Tibial nerve (tissue), 3 donors: ENCODE results near the gene LAMP1.

ENCODE experiments used
- POLR2A ChIP-seq, 2 donors: fragments of 450-650 bp; IDR thresholded peaks; one replicate each; pipeline ENCODE4 v1.6.1; 2017; ENCODE audit warnings: antibody characterized with exemption in 2 of 2, mild to moderate bottlenecking in 2 of 2, moderate library complexity in 2 of 2
- TF ChIP-seq, protein P1 (sequence below), 5 experiments: fragments of 200-600 bp in 3 of 5; fragments of 450-650 bp in 2 of 5; sonication (generic) in 3 of 5; IDR thresholded peaks; one replicate each; pipeline ENCODE4 v1.5.1; 2016 to 2019; ENCODE audit warnings: antibody characterized with exemption in 5 of 5, mild to moderate bottlenecking in 3 of 5, moderate library complexity in 2 of 5

GRCh38 chr13:113365971-113366588 lies 69.0 kb downstream of the LAMP1 start:
- TF ChIP-seq, protein P1, sequence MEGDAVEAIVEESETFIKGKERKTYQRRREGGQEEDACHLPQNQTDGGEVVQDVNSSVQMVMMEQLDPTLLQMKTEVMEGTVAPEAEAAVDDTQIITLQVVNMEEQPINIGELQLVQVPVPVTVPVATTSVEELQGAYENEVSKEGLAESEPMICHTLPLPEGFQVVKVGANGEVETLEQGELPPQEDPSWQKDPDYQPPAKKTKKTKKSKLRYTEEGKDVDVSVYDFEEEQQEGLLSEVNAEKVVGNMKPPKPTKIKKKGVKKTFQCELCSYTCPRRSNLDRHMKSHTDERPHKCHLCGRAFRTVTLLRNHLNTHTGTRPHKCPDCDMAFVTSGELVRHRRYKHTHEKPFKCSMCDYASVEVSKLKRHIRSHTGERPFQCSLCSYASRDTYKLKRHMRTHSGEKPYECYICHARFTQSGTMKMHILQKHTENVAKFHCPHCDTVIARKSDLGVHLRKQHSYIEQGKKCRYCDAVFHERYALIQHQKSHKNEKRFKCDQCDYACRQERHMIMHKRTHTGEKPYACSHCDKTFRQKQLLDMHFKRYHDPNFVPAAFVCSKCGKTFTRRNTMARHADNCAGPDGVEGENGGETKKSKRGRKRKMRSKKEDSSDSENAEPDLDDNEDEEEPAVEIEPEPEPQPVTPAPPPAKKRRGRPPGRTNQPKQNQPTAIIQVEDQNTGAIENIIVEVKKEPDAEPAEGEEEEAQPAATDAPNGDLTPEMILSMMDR (IDR thresholded peaks at IDR 0.05): no peak
- TF ChIP-seq POLR2A (IDR thresholded peaks at IDR 0.05): no peak
